Neural crest cell (in vitro differentiated cells): ENCODE results near the gene INAFM1. TPM values are rescaled to one million over a fixed set of nuclear protein-coding genes. Genes with fewer than 3 reads are reported as not detected.

ENCODE experiments used
- DNase-seq: peaks from one replicate; pipeline ENCODE4 v3.0.0; 2021; ENCODE audit warnings: low read depth, mixed read lengths, low spot score
- H3K27ac Mint-ChIP-seq: one replicate; pipeline ENCODE4 v1.8.0; 2021; ENCODE audit warnings: mild to moderate bottlenecking, mixed read lengths; ENCODE audit not compliant: unreplicated experiment
- H3K27me3 Mint-ChIP-seq: 2 replicates; pipeline ENCODE4 v1.8.0; 2021; ENCODE audit warnings: low read depth, mild to moderate bottlenecking, mixed read lengths
- H3K36me3 Mint-ChIP-seq: 2 replicates; pipeline ENCODE4 v1.8.0; 2021; ENCODE audit warnings: low read depth, mild to moderate bottlenecking, mixed read lengths
- H3K4me1 Mint-ChIP-seq: 2 replicates; pipeline ENCODE4 v1.8.0; 2021; ENCODE audit warnings: mixed read lengths
- H3K4me3 Mint-ChIP-seq: one replicate; pipeline ENCODE4 v1.8.0; 2021; ENCODE audit warnings: mild to moderate bottlenecking, mixed read lengths
- H3K9me3 Mint-ChIP-seq: 2 replicates; pipeline ENCODE4 v1.8.0; 2021; ENCODE audit warnings: mixed read lengths
- CTCF ChIP-seq: fragments of 200-600 bp; sonication (generic); conservative IDR thresholded peaks from 2 replicates; pipeline ENCODE4 v1.5.0; 2021; ENCODE audit warnings: antibody characterized with exemption, mild to moderate bottlenecking
- long read RNA-seq: library from polyadenylated mRNA; unstranded; transcript quantifications from one replicate; pipeline ENCODE4 v2.0.0, GENCODE V29; 2020
- total RNA-seq: library from RNA; stranded (reverse); gene quantifications from 2 replicates; pipeline ENCODE4 v1.2.1, GENCODE V29; 2021

INAFM1 gene
- 10.2 and 10.6 TPM in 2 replicates for total RNA-seq
- long read RNA-seq: 0 reads

DNA sequence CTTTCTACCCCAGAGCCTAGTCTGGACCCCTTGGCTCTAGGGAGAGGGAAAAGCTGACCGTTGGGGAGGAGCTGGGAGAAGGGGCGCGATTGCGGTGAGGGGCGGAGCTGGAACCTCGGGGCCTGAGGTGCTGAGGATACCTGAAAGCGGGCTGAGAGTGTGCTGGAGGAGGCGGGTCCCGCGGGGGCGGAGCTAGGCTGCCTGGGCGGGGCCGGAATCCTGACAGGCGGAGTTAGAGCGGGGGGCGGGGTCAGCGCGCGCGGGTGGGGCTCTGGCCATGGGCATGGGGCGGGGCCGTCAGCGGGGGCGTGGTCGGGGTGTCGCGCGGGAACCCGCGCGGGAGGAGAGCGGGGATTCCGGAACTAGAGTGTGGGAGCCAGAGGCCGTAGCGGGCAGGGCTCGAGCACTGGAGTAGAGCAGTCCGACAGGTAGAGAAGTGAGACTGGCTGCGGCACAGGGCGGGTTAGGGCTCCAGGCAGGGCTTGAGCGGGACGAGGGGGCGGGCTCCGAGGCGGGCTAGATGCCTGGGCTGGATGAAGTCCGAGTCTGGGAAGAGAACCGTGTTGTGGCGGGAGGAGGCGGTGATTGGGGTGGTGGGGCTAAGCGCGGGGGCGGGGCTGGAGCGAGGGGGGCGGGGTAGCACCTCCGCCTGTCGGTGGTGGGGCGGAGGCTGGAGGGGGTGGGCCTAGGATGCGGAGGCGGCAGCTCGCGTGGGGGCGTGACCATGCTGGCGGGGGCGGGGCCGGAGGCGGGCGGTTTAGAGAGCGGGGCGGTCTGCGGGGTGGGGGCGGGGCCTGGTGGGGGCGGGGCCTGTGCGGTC, at the start of gene INAFM1:
INAFM1 (plus strand) TSS at position 815 of the 820 bp plus-strand sequence. CDS start 35 bp downstream, outside the sequence.
- peaks cover 14% of the 10 kb centered on the region for H3K27me3 Mint-ChIP-seq
- H3K9me3 Mint-ChIP-seq: no peaks in the 10 kb centered on the region
- H3K4me1 Mint-ChIP-seq: peaks cover 39% of the 10 kb centered on the region
- H3K4me3 Mint-ChIP-seq: peak within 1 kb of the TSS; percentile 93
- H3K27ac Mint-ChIP-seq: peak within 1 kb of the TSS; percentile 99
- no peak for TF ChIP-seq CTCF
- peak; percentile 99 for DNase-seq
- peaks cover 3% of the 10 kb centered on the region for H3K36me3 Mint-ChIP-seq

DNA sequence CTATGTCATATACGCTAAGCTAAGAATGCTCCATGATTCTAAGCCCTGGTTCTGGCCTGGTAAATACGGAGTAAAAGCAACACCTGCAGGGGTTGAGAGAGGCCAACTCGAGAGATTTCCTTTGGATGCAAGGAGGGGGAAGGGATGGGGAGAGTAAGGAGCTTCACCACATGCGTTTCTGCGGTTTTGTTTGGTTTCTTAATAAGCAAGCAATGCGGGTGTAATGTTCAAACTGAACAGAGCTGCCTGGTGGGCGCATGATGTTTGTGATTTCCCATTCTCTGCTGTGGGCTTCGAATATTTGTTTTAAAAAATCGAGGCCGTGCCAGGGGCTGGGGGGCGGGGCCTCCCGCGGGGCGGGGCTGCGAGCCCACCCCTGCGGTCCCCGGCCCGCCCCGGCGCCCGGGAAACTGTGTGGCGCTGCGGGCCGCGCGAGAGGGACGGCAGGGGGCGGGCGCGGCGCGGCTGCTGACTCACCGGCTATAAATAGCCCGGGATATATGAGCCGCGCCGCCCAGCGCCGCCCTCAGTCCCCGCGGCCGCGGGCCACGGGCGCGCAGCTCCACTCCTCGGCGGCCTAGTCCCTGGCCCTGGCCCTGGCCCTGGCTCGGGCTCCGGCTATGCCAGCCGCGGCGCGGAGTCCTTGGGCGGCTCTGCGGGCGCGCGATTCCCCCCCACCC, 48.8 kb upstream of the INAFM1 start:
- H3K4me1 Mint-ChIP-seq: peaks cover 25% of the 10 kb centered on the region
- H3K27me3 Mint-ChIP-seq: peaks cover 9% of the 10 kb centered on the region
- peak overlapping the region; percentile 90 for H3K27ac Mint-ChIP-seq
- no peaks in the 10 kb centered on the region for H3K36me3 Mint-ChIP-seq
- peak overlapping the region; percentile 82 for H3K4me3 Mint-ChIP-seq
- H3K9me3 Mint-ChIP-seq: no peaks in the 10 kb centered on the region
- peak; percentile 87 for DNase-seq
- peak; percentile 53 for TF ChIP-seq CTCF

DNA sequence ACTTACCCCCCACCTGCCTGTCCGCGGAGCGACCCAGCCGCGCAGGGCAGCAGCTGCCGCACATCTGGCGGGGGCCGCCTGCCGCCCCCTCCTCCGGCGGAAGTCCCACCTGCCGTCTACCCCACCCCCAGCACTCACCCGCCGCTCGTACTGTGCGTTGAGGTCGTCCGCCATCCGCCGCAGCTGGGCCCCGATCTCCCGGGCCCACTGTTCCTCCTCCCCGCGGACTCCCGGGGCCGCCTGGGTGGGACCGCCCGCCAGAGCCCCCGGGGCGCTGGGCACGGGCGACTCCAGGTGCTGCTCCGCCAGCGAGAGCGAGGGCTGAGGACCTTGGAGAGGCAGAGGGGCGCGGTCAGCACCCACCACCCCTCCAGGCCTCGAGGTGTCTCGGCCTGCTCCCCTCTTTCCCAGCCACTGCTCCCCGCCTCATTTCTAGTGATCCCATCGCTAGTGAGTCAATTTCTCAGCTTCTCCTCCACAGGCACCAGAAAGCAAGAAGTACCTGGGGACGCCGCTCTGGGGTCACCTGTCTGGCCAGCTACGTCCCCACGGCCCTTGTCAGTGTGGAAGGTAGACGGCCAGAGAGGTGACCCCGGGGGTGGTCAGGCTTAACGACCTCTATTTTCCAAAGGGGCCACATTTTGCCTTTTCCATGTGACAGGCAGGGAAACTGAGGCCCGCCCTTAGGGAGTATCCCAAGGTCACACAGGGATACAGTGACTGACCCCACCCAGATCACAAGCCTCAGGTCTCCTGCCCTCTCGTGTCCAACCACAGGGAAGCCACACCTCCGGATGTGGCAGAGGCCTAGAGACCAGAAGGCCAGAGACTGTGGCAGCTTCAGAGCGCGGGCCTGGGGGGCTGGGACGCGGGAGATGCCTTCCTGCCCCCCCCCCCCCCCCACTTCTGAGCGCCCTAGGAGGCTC, 48.0 kb upstream of the INAFM1 start:
- peak overlapping the region; percentile 93 for H3K4me3 Mint-ChIP-seq
- H3K27ac Mint-ChIP-seq: peak overlapping the region; percentile 90
- H3K36me3 Mint-ChIP-seq: no peaks in the 10 kb centered on the region
- peaks cover 29% of the 10 kb centered on the region for H3K4me1 Mint-ChIP-seq
- TF ChIP-seq CTCF: no peak
- no peaks in the 10 kb centered on the region for H3K9me3 Mint-ChIP-seq
- peaks cover 9% of the 10 kb centered on the region for H3K27me3 Mint-ChIP-seq
- DNase-seq: no peak

DNA sequence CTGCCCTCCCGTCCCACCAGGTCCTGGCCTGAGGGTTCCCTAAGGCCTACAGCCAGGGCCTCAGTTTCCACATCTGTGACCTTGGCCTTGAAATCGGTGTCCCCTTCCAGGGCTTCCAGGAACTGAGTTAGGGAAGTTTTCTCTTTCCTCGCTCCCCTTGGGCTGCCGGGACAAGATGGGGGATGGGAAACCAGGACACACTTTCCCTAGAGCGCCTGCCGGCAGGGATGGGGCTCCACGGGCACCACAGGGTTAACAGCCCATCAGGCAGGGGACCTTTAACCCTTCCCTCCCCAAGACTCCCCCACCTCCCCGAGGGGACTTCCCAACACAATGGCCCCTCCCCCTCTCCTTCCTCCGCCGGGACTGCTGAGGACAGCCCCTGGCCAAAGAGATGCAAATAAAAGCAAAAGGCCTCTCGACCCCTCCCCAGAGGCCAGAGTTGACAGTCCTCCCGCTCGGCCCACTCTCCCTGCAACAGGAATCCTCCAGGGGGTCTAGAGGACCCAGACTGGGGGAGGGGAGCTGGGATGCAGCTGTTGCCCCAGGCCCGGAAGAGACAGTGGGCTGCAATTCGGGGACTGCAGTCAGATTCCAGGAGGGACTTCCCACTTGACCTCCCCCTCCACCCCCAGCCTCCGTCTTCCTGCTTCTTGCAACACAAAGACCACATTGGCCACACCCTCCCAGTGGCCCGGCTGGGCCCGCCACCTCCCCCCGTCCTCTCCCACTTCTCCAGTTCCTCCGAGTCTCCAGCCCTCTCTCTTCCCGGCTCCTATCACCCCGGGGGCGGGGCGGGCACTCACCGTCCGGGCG, 47.1 kb upstream of the INAFM1 start:
- Mint-ChIP-seq H3K9me3 (no peaks in the 10 kb centered on the region), H3K4me1 (peaks cover 28% of the 10 kb centered on the region), H3K27me3 (peaks cover 12% of the 10 kb centered on the region), H3K27ac (peak overlapping the region; percentile 70), H3K4me3 (peak overlapping the region; percentile 93), H3K36me3 (no peaks in the 10 kb centered on the region)
- no peak for TF ChIP-seq CTCF
- peak; percentile 93 for DNase-seq
